ENCODE measurements around the gene TTN.
A peak's percentile ranks its signal among the peaks of the same experiment; 100 is the strongest.

Gene TTN

GRCh38 chr2:178491612-178492011, 315.6 kb downstream of the TTN start:
- Histone ChIP-seq H3K27ac (ENCODE audit: low read depth, low read length) (no peak overlapping the region), H3K4me3 (ENCODE audit: low read depth in 1 of 2, low read length in 2 of 2) (no peak overlapping the region), H3K4me1 (ENCODE audit: insufficient read depth, low read length) (no peaks in the 10 kb centered on the region), H3K9me3 (ENCODE audit: low read length) (no peaks in the 10 kb centered on the region), H3K27me3 (ENCODE audit: control insufficient read depth in 1 of 2, insufficient read depth in 2 of 2, low read length in 2 of 2) (no peaks in the 10 kb centered on the region), H3K36me3 (ENCODE audit: insufficient read depth, low read length) (peaks cover 40% of the 10 kb centered on the region), H3K9ac (ENCODE audit: low read length) (no peak overlapping the region)

GRCh38 chr2:178485356-178485755, 321.9 kb downstream of the TTN start:
- no peaks in the 10 kb centered on the region for H3K36me3 ChIP-seq (ENCODE audit: insufficient read depth, low read length)
- no peak overlapping the region for H3K9ac ChIP-seq (ENCODE audit: low read length)
- no peak overlapping the region for H3K4me3 ChIP-seq (ENCODE audit: low read depth in 1 of 2, low read length in 2 of 2)
- no peaks in the 10 kb centered on the region for H3K9me3 ChIP-seq (ENCODE audit: low read length)
- peaks cover 36% of the 10 kb centered on the region for H3K4me1 ChIP-seq (ENCODE audit: insufficient read depth, low read length)
- H3K27me3 ChIP-seq (ENCODE audit: control insufficient read depth in 1 of 2, insufficient read depth in 2 of 2, low read length in 2 of 2) = no peaks in the 10 kb centered on the region
- no peak overlapping the region for H3K27ac ChIP-seq (ENCODE audit: low read depth, low read length)

GRCh38 chr2:178484245-178485041, 322.8 kb downstream of the TTN start:
- Histone ChIP-seq H3K9ac (ENCODE audit: low read length) (no peak overlapping the region), H3K9me3 (ENCODE audit: low read length) (no peaks in the 10 kb centered on the region), H3K27me3 (ENCODE audit: control insufficient read depth in 1 of 2, insufficient read depth in 2 of 2, low read length in 2 of 2) (no peaks in the 10 kb centered on the region), H3K27ac (ENCODE audit: low read depth, low read length) (no peak overlapping the region), H3K4me1 (ENCODE audit: insufficient read depth, low read length) (peaks cover 40% of the 10 kb centered on the region), H3K36me3 (ENCODE audit: insufficient read depth, low read length) (no peaks in the 10 kb centered on the region), H3K4me3 (ENCODE audit: low read depth in 1 of 2, low read length in 2 of 2) (no peak overlapping the region)

DNA sequence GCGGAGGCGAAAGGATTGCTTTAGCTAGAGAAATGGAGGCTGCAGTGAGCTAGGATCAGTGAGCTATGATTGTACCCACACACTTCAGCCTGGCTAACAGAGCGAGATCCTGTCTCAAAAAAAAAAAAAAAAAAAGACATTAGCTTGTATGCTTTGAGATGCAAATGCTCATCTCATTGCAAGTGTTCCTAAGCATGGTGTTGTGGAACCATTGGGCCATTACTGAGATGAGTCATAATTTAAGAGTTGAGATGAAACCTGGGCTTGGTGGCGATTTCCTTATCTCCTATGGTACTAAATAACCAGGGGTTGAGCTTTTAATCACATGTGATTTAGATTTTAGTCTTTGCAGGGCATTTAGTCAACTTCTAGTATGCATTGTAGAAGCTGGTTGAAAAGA, 324.8 kb downstream of the TTN start:
- H3K27me3 ChIP-seq (ENCODE audit: control insufficient read depth in 1 of 2, insufficient read depth in 2 of 2, low read length in 2 of 2) = no peaks in the 10 kb centered on the region
- H3K9ac ChIP-seq (ENCODE audit: low read length) = no peak overlapping the region
- no peaks in the 10 kb centered on the region for H3K36me3 ChIP-seq (ENCODE audit: insufficient read depth, low read length)
- no peaks in the 10 kb centered on the region for H3K9me3 ChIP-seq (ENCODE audit: low read length)
- peak overlapping the region in 1 of 2 donors; percentile 75 for H3K4me3 ChIP-seq (ENCODE audit: low read depth in 1 of 2, low read length in 2 of 2)
- peaks cover 44% of the 10 kb centered on the region for H3K4me1 ChIP-seq (ENCODE audit: insufficient read depth, low read length)
- H3K27ac ChIP-seq (ENCODE audit: low read depth, low read length) = no peak overlapping the region

DNA sequence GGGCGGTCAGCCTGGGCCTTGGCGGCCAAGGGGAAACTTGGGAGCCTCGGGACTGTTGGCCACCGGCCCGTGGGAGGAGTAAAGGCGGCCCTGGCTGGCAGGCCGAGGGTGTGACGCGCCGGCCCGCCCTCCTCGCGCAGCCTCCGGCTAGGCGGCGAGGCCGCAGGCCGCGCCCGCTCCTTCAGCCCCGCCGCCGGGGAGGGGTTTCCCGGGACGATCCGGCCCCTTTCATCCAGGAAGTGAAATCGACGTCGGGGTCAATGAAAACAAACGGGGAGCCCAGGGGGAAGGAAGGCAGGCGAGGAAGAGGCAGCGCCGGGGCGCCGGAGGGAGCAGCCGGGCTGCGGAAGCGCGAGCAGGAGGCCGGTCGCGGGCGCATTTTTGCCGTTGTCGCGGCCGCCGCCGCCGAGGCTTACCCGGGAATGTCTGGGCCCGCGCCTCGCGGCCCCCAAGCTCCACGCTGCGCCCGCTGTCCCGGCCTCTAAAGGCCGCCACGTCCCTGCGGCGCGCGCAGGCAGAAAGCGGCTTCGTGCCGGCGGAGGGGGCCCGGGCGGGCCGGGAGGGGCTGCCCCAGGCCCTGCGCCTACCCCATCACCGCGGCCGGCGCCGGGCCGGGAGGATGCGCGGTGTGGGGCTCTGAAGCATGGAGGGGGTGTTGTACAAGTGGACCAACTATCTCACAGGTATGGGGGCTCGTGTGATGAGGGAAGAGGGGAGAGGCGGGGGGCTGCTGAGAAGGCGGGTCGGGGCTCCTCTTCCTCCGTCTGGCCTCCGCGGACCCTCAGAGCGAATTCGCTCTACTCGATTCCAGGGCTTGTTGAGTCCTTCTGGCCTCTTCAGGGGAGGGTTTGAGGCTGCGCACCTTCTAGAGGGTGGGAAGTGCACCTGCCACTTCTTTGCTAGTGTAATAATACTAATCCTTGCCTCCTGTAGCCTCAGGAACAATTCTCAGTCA, 326.7 kb downstream of the TTN start, which contains the start of gene PLEKHA3:
Gene PLEKHA3, plus strand, starts transcription at position 231 of the 955 bp plus-strand sequence. Its CDS starts 413 bp downstream, at position 644.
- peaks cover 46% of the 10 kb centered on the region for H3K4me1 ChIP-seq (ENCODE audit: insufficient read depth, low read length)
- peak within 1 kb of the TSS; percentile 85 for H3K27ac ChIP-seq (ENCODE audit: low read depth, low read length)

GRCh38 chr2:178479758-178480226, 327.4 kb downstream of the TTN start:
- Histone ChIP-seq H3K9ac (ENCODE audit: low read length) (no peak overlapping the region), H3K27me3 (ENCODE audit: control insufficient read depth in 1 of 2, insufficient read depth in 2 of 2, low read length in 2 of 2) (no peaks in the 10 kb centered on the region), H3K36me3 (ENCODE audit: insufficient read depth, low read length) (no peaks in the 10 kb centered on the region), H3K27ac (ENCODE audit: low read depth, low read length) (peak overlapping the region; percentile 85), H3K9me3 (ENCODE audit: low read length) (no peaks in the 10 kb centered on the region), H3K4me1 (ENCODE audit: insufficient read depth, low read length) (peaks cover 39% of the 10 kb centered on the region), H3K4me3 (ENCODE audit: low read depth in 1 of 2, low read length in 2 of 2) (peak overlapping the region; percentile 75 to 96)

More for the DNA sequence above, 326.7 kb downstream of the TTN start, which contains the start of gene PLEKHA3:
- Histone ChIP-seq H3K27me3 (ENCODE audit: control insufficient read depth in 1 of 2, insufficient read depth in 2 of 2, low read length in 2 of 2) (no peaks in the 10 kb centered on the region), H3K4me3 (ENCODE audit: low read depth in 1 of 2, low read length in 2 of 2) (peak within 1 kb of the TSS; percentile 94 to 96), H3K36me3 (ENCODE audit: insufficient read depth, low read length) (no peaks in the 10 kb centered on the region), H3K9me3 (ENCODE audit: low read length) (no peaks in the 10 kb centered on the region), H3K9ac (ENCODE audit: low read length) (peak within 1 kb of the TSS; percentile 27)

GRCh38 chr2:178479275-178479616, 328.0 kb downstream of the TTN start:
- Histone ChIP-seq H3K4me1 (ENCODE audit: insufficient read depth, low read length) (peaks cover 38% of the 10 kb centered on the region), H3K4me3 (ENCODE audit: low read depth in 1 of 2, low read length in 2 of 2) (peak overlapping the region in 1 of 2 donors; percentile 94), H3K27ac (ENCODE audit: low read depth, low read length) (peak overlapping the region; percentile 85), H3K27me3 (ENCODE audit: control insufficient read depth in 1 of 2, insufficient read depth in 2 of 2, low read length in 2 of 2) (no peaks in the 10 kb centered on the region), H3K9ac (ENCODE audit: low read length) (peak overlapping the region; percentile 81), H3K36me3 (ENCODE audit: insufficient read depth, low read length) (no peaks in the 10 kb centered on the region), H3K9me3 (ENCODE audit: low read length) (no peaks in the 10 kb centered on the region)

DNA sequence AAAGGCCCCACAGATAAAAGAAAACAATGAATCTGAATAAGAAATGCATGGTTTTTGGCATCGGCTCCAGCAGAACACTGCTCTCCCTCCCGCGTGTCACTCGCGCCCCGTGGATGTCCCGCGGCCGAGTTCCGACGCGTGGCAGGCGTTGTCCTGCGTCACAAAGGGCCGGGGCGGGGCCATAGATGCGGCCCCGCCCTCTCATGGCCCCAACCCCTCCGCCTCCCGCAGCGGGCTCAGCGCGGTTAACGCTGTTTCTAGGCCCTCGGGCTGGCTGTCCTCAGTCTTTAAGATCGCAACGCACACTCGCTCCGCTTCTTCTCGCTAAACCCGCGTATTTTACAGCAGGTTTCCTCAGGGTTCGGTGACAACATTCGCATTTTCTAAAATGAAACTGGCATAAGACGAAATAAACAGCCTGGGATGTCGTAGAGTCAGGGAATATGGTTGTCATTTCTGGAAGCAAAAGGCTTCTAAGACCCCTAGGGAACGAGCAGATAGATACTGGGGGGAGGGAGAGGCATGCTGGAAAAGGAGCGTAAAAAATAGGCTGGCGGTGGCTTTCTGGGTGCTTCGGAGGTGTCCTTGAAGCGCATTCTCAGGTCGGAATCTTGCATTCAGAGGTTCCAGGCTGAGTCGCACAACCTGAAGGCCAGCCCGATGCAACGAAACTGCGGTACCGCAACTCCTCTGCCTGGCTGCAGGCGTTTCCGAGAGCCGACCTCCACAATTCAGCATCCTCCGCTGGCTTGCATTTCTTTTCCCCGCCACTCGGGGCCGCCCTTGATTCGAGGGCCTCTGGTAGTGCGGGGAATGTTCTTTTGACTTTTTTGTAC, 328.6 kb downstream of the TTN start, which contains the start of gene FKBP7:
Gene FKBP7, minus strand, starts transcription at position 162 of the 836 bp plus-strand sequence. Its CDS starts 101 bp downstream, at position 61.
- peaks cover 35% of the 10 kb centered on the region for H3K4me1 ChIP-seq (ENCODE audit: insufficient read depth, low read length)

DNA sequence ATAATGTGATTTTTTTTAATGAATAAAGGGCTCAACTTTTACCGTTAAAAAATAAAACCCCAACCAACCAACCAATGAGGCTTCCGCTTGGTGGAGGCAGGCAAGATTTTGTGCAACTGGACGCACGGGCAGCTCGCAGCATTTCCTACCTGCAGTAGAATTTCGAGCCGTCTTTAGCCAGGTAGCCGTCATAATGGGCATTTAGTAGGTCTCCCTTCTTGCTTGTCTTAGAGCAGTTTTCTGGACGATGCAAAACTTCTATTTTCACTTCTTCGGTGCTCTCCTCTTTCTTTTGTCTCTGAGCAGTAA, 329.1 kb downstream of the TTN start:
- peak overlapping the region; percentile 55 to 94 for H3K4me3 ChIP-seq (ENCODE audit: low read depth in 1 of 2, low read length in 2 of 2)
- H3K36me3 ChIP-seq (ENCODE audit: insufficient read depth, low read length) = no peaks in the 10 kb centered on the region
- no peaks in the 10 kb centered on the region for H3K9me3 ChIP-seq (ENCODE audit: low read length)
- peaks cover 35% of the 10 kb centered on the region for H3K4me1 ChIP-seq (ENCODE audit: insufficient read depth, low read length)
- peak overlapping the region; percentile 85 for H3K27ac ChIP-seq (ENCODE audit: low read depth, low read length)
- no peaks in the 10 kb centered on the region for H3K27me3 ChIP-seq (ENCODE audit: control insufficient read depth in 1 of 2, insufficient read depth in 2 of 2, low read length in 2 of 2)
- peak overlapping the region; percentile 81 for H3K9ac ChIP-seq (ENCODE audit: low read length)

More for the DNA sequence above, 328.6 kb downstream of the TTN start, which contains the start of gene FKBP7:
- peak within 1 kb of the TSS; percentile 81 for H3K9ac ChIP-seq (ENCODE audit: low read length)
- no peaks in the 10 kb centered on the region for H3K27me3 ChIP-seq (ENCODE audit: control insufficient read depth in 1 of 2, insufficient read depth in 2 of 2, low read length in 2 of 2)
- peak within 1 kb of the TSS; percentile 85 for H3K27ac ChIP-seq (ENCODE audit: low read depth, low read length)
- no peaks in the 10 kb centered on the region for H3K9me3 ChIP-seq (ENCODE audit: low read length)
- H3K4me3 ChIP-seq (ENCODE audit: low read depth in 1 of 2, low read length in 2 of 2) = peak within 1 kb of the TSS; percentile 55 to 94
- no peaks in the 10 kb centered on the region for H3K36me3 ChIP-seq (ENCODE audit: insufficient read depth, low read length)

GRCh38 chr2:178477443-178478129, 329.6 kb downstream of the TTN start:
- peaks cover 31% of the 10 kb centered on the region for H3K4me1 ChIP-seq (ENCODE audit: insufficient read depth, low read length)
- peak overlapping the region; percentile 81 for H3K9ac ChIP-seq (ENCODE audit: low read length)
- no peaks in the 10 kb centered on the region for H3K36me3 ChIP-seq (ENCODE audit: insufficient read depth, low read length)
- no peaks in the 10 kb centered on the region for H3K9me3 ChIP-seq (ENCODE audit: low read length)
- no peaks in the 10 kb centered on the region for H3K27me3 ChIP-seq (ENCODE audit: control insufficient read depth in 1 of 2, insufficient read depth in 2 of 2, low read length in 2 of 2)
- peak overlapping the region; percentile 85 for H3K27ac ChIP-seq (ENCODE audit: low read depth, low read length)
- peak overlapping the region; percentile 55 to 94 for H3K4me3 ChIP-seq (ENCODE audit: low read depth in 1 of 2, low read length in 2 of 2)
